NCI-H146 treated with DMSO at 0.1 percent for 48 hours (cell line): ENCODE data around the gene RHOF.
"Not testable (repeated sequence)": the region's sequence is repeated elsewhere in the genome, so short reads cannot be mapped to it uniquely, and the experiment has no call there.

ENCODE experiments used
- DNase-seq: peaks from one replicate; lab custom pipeline; 2025; ENCODE audit not compliant: unreplicated experiment; lab: John Stamatoyannopoulos, UW

Gene RHOF

GRCh38 chr12:121776190-121777098 lies 17.0 kb downstream of the RHOF start:
- DNase-seq: peak; percentile 13

GRCh38 chr12:121775501-121775900 lies 18.0 kb downstream of the RHOF start:
- no peak for DNase-seq

GRCh38 chr12:121774968-121775474 lies 18.5 kb downstream of the RHOF start:
- no peak for DNase-seq

- DNase-seq: peak; percentile 18
These were observed 20.3 kb downstream of the RHOF start for GRCh38 chr12:121773011-121773777.

GRCh38 chr12:121770813-121771625 lies 22.5 kb downstream of the RHOF start:
- no peak for DNase-seq

GRCh38 chr12:121770388-121770787 lies 23.1 kb downstream of the RHOF start:
- no peak for DNase-seq

- DNase-seq: no peak
These were observed 23.6 kb downstream of the RHOF start for GRCh38 chr12:121769831-121770301.

- no peak for DNase-seq
These were observed 24.1 kb downstream of the RHOF start for GRCh38 chr12:121769297-121769830.

GRCh38 chr12:121767525-121768016 lies 25.9 kb downstream of the RHOF start:
- no peak for DNase-seq

GRCh38 chr12:121766290-121767039 lies 27.0 kb downstream of the RHOF start:
- no peak for DNase-seq

- no peak for DNase-seq
These were observed 27.9 kb downstream of the RHOF start for GRCh38 chr12:121765573-121765972.

GRCh38 chr12:121764808-121765207 lies 28.7 kb downstream of the RHOF start:
- no peak for DNase-seq

GRCh38 chr12:121762269-121762668 lies 31.2 kb downstream of the RHOF start:
- DNase-seq: no peak

- DNase-seq: not testable (repeated sequence)
These were observed 35.0 kb downstream of the RHOF start for GRCh38 chr12:121758536-121758935.

GRCh38 chr12:121755591-121755990 lies 37.9 kb downstream of the RHOF start:
- no peak for DNase-seq

- no peak for DNase-seq
These were observed 38.7 kb downstream of the RHOF start for GRCh38 chr12:121754836-121755235.

GRCh38 chr12:121753844-121754264 lies 39.6 kb downstream of the RHOF start:
- DNase-seq: no peak

GRCh38 chr12:121751749-121752351 lies 41.6 kb downstream of the RHOF start:
- no peak for DNase-seq

GRCh38 chr12:121751034-121751433 lies 42.5 kb downstream of the RHOF start:
- no peak for DNase-seq
